GM23338 (cell line): Measurements from ENCODE around the gene ZBTB48. TPM values are rescaled to one million over a fixed set of nuclear protein-coding genes. Genes with fewer than 3 reads are reported as not detected.

Experiments used
- ATAC-seq: fragments of 200-7000 bp; cut with Tn5 transposase; 3 replicates; pipeline ENCODE4 v1.9.1; 2020
- DNase-seq: peaks from one replicate; pipeline ENCODE4 v3.0.0-alpha.2; 2015; ENCODE audit warnings: low spot score
- H2AFZ ChIP-seq: fragments of 200-600 bp; sonication (generic); 2 replicates; pipeline ENCODE4 v1.8.0; 2016; ENCODE audit warnings: antibody characterized with exemption, mild to moderate bottlenecking, moderate library complexity
- H3F3A ChIP-seq: fragments of 200-600 bp; sonication (generic); replicated peaks from 2 replicates; pipeline ENCODE4 v1.8.0; 2017; ENCODE audit warnings: antibody characterized with exemption, mixed run types, low read depth
- H3K27ac ChIP-seq: fragments of 200-600 bp; sonication (generic); 2 replicates; pipeline ENCODE4 v1.6.1; 2016; ENCODE audit warnings: low read depth
- H3K27me3 ChIP-seq: fragments of 200-600 bp; sonication (generic); 2 replicates; pipeline ENCODE4 v1.8.0; 2016; ENCODE audit warnings: mild to moderate bottlenecking, mixed run types, moderate library complexity; ENCODE audit not compliant: insufficient read depth
- H3K36me3 ChIP-seq: fragments of 200-600 bp; sonication (generic); 2 replicates; pipeline ENCODE4 v1.8.0; 2016; ENCODE audit warnings: mild to moderate bottlenecking; ENCODE audit not compliant: insufficient read depth
- H3K4me1 ChIP-seq: fragments of 200-600 bp; sonication (generic); 2 replicates; pipeline ENCODE4 v1.8.0; 2016; ENCODE audit warnings: mild to moderate bottlenecking, moderate library complexity; ENCODE audit not compliant: insufficient read depth
- H3K4me2 ChIP-seq: fragments of 200-600 bp; sonication (generic); 2 replicates; pipeline ENCODE4 v1.7.1; 2017; ENCODE audit warnings: mixed run types
- H3K4me3 ChIP-seq: fragments of 200-600 bp; sonication (generic); 2 replicates; pipeline ENCODE4 v1.6.1; 2016; ENCODE audit warnings: mixed run types
- H3K79me2 ChIP-seq: fragments of 200-600 bp; sonication (generic); replicated peaks from 2 replicates; pipeline ENCODE4 v1.8.0; 2017; ENCODE audit warnings: mild to moderate bottlenecking; ENCODE audit not compliant: insufficient read depth
- H3K9me2 ChIP-seq: fragments of 200-600 bp; sonication (generic); 2 replicates; pipeline ENCODE4 v1.8.0; 2017; ENCODE audit not compliant: insufficient read depth
- H4K20me1 ChIP-seq: fragments of 200-600 bp; sonication (generic); replicated peaks from 2 replicates; pipeline ENCODE4 v1.8.0; 2017; ENCODE audit warnings: mild to moderate bottlenecking; ENCODE audit not compliant: insufficient read depth
- H3K27ac Mint-ChIP-seq: 2 replicates; pipeline ENCODE4 v1.8.0; 2020; ENCODE audit warnings: inconsistent platforms, mild to moderate bottlenecking, moderate library complexity, mixed read lengths
- H3K27me3 Mint-ChIP-seq: 3 replicates; pipeline ENCODE4 v1.8.0; 2022; ENCODE audit warnings: low read depth, mild to moderate bottlenecking, moderate library complexity, mixed read lengths, inconsistent platforms; ENCODE audit not compliant: insufficient read depth, poor library complexity
- H3K36me3 Mint-ChIP-seq: 3 replicates; pipeline ENCODE4 v1.8.0; 2021; ENCODE audit warnings: low read depth, mild to moderate bottlenecking, inconsistent platforms, moderate library complexity, mixed read lengths
- H3K4me1 Mint-ChIP-seq: 3 replicates; pipeline ENCODE4 v1.8.0; 2020; ENCODE audit warnings: mild to moderate bottlenecking, inconsistent platforms, mixed read lengths
- H3K4me3 Mint-ChIP-seq: 3 replicates; pipeline ENCODE4 v1.8.0; 2021; ENCODE audit warnings: moderate library complexity, mild to moderate bottlenecking, inconsistent platforms, mixed read lengths
- H3K9me3 Mint-ChIP-seq: 3 replicates; pipeline ENCODE4 v1.8.0; 2020; ENCODE audit warnings: moderate library complexity, mild to moderate bottlenecking, inconsistent platforms, mixed read lengths
- JUNB ChIP-seq: IDR thresholded peaks from one replicate; pipeline ENCODE4 v1.6.1; 2016; ENCODE audit warnings: antibody characterized with exemption; ENCODE audit not compliant: unreplicated experiment
- polyA plus RNA-seq: library from polyadenylated mRNA; unstranded; fragments of >200 nt; fragmentation: Nextera tagmentation; extraction: Ambion mirVana; gene quantifications from 2 replicates; pipeline ENCODE4 v1.2.1, GENCODE V29; 2016
- total RNA-seq: library from RNA; depleted of rRNA; stranded (reverse); fragments of >200 nt; shearing (Covaris generic); gene quantifications from 2 replicates; pipeline ENCODE4 v1.2.3, GENCODE V29; 2014
- TF ChIP-seq, protein P1 (sequence below): fragments of 250-450 bp; sonication (Bioruptor Pico); IDR thresholded peaks from 2 replicates; pipeline ENCODE4 v1.5.0; 2020; ENCODE audit warnings: mild to moderate bottlenecking, moderate library complexity

The ZBTB48 gene
- total and polyA plus RNA-seq, 2 experiments from 2014 or later: 17.3 to 25.5 TPM

DNA sequence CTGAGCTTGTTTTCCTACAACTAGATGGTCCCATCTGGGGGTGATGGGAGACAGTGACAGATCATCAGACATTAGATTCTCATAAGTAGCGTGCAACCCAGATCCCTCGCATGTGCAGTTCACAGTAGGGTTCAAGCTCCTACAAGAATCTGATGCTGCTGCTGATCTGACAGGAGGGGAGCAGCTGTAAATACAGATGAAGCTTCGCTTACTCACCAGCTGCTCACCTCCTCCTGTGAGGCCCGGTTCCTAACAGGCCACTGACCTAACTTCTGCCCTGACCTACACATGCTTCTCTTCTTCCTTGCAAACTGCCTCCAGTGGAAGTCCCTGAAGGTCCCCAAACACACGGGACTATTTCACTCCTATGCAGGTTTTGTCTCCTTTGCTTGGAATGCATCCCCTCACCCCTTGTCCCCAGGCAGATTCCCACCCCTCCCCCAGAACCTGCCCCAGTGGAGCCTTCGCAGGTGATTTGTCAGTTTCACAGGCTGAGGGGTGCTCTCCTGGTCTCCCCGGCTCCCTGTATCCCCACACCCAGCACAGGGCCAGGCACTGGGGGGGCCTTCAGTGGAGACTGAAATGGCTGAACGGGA is 5.7 kb upstream of the ZBTB48 start (continued):
- TF ChIP-seq, protein P1, sequence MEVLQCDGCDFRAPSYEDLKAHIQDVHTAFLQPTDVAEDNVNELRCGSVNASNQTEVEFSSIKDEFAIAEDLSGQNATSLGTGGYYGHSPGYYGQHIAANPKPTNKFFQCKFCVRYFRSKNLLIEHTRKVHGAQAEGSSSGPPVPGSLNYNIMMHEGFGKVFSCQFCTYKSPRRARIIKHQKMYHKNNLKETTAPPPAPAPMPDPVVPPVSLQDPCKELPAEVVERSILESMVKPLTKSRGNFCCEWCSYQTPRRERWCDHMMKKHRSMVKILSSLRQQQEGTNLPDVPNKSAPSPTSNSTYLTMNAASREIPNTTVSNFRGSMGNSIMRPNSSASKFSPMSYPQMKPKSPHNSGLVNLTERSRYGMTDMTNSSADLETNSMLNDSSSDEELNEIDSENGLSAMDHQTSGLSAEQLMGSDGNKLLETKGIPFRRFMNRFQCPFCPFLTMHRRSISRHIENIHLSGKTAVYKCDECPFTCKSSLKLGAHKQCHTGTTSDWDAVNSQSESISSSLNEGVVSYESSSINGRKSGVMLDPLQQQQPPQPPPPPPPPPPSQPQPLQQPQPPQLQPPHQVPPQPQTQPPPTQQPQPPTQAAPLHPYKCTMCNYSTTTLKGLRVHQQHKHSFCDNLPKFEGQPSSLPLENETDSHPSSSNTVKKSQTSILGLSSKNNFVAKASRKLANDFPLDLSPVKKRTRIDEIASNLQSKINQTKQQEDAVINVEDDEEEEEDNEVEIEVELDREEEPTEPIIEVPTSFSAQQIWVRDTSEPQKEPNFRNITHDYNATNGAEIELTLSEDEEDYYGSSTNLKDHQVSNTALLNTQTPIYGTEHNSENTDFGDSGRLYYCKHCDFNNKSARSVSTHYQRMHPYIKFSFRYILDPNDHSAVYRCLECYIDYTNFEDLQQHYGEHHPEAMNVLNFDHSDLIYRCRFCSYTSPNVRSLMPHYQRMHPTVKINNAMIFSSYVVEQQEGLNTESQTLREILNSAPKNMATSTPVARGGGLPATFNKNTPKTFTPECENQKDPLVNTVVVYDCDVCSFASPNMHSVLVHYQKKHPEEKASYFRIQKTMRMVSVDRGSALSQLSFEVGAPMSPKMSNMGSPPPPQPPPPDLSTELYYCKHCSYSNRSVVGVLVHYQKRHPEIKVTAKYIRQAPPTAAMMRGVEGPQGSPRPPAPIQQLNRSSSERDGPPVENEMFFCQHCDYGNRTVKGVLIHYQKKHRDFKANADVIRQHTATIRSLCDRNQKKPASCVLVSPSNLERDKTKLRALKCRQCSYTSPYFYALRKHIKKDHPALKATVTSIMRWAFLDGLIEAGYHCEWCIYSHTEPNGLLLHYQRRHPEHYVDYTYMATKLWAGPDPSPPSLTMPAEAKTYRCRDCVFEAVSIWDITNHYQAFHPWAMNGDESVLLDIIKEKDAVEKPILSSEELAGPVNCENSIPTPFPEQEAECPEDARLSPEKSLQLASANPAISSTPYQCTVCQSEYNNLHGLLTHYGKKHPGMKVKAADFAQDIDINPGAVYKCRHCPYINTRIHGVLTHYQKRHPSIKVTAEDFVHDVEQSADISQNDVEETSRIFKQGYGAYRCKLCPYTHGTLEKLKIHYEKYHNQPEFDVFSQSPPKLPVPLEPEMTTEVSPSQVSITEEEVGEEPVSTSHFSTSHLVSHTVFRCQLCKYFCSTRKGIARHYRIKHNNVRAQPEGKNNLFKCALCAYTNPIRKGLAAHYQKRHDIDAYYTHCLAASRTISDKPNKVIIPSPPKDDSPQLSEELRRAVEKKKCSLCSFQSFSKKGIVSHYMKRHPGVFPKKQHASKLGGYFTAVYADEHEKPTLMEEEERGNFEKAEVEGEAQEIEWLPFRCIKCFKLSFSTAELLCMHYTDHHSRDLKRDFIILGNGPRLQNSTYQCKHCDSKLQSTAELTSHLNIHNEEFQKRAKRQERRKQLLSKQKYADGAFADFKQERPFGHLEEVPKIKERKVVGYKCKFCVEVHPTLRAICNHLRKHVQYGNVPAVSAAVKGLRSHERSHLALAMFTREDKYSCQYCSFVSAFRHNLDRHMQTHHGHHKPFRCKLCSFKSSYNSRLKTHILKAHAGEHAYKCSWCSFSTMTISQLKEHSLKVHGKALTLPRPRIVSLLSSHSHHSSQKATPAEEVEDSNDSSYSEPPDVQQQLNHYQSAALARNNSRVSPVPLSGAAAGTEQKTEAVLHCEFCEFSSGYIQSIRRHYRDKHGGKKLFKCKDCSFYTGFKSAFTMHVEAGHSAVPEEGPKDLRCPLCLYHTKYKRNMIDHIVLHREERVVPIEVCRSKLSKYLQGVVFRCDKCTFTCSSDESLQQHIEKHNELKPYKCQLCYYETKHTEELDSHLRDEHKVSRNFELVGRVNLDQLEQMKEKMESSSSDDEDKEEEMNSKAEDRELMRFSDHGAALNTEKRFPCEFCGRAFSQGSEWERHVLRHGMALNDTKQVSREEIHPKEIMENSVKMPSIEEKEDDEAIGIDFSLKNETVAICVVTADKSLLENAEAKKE (CRISPR knock-in tag): no peak

DNA sequence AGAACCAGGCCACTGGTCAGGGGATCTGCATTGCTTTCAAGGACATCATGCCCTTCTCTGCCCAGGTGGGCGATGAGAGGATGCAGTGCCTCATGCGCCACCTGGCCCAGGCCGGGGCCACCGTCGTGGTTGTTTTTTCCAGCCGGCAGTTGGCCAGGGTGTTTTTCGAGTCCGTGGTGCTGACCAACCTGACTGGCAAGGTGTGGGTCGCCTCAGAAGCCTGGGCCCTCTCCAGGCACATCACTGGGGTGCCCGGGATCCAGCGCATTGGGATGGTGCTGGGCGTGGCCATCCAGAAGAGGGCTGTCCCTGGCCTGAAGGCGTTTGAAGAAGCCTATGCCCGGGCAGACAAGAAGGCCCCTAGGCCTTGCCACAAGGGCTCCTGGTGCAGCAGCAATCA is 5.0 kb upstream of the ZBTB48 start:
- Histone ChIP-seq H3K4me1 (peaks cover 6% of the 10 kb centered on the region; the same call in 1 of the 2 replicates), H4K20me1 (no peaks in the 10 kb centered on the region), H2AFZ (no peak overlapping the region), H3K9me2 (no peaks in the 10 kb centered on the region), H3K79me2 (no peaks in the 10 kb centered on the region), H3K27me3 (no peaks in the 10 kb centered on the region), H3K36me3 (no peaks in the 10 kb centered on the region), H3F3A (no peaks in the 10 kb centered on the region; the same call in 1 of the 2 replicates), H3K4me3 (no peak overlapping the region), H3K27ac (no peak overlapping the region), H3K4me2 (no peak overlapping the region)
- peaks cover 3% of the 10 kb centered on the region; the same call in 1 of the 3 replicates for H3K9me3 Mint-ChIP-seq
- no peak for ATAC-seq
- no peaks in the 10 kb centered on the region for H3K36me3 Mint-ChIP-seq
- peaks cover 14% of the 10 kb centered on the region for H3K4me1 Mint-ChIP-seq
- no peak overlapping the region for H3K27ac Mint-ChIP-seq
- no peak overlapping the region for H3K4me3 Mint-ChIP-seq
- DNase-seq: no peak
- peaks cover 5% of the 10 kb centered on the region for H3K27me3 Mint-ChIP-seq
- TF ChIP-seq, protein P1 (CRISPR knock-in tag): no peak
- no peak for TF ChIP-seq JUNB
